Trophoblast cell (in vitro differentiated cells and primary cell): ENCODE results near the gene ARSG.

Experiments
- DNase-seq, 2 donors: peaks; one replicate each; pipeline ENCODE4 v3.0.0-alpha.2; 2016
- H2AFZ ChIP-seq: 2 replicates; pipeline ENCODE4 v1.6.1; 2013; ENCODE audit warnings: low read length, moderate library complexity, mild to moderate bottlenecking; ENCODE audit not compliant: insufficient read depth, poor library complexity
- H2AK5ac ChIP-seq: 2 replicates; pipeline ENCODE4 v1.6.1; 2013; ENCODE audit warnings: mild to moderate bottlenecking, low read length
- H2BK120ac ChIP-seq: 2 replicates; pipeline ENCODE4 v1.6.1; 2013; ENCODE audit warnings: low read length, mild to moderate bottlenecking, moderate library complexity; ENCODE audit not compliant: insufficient read depth, poor library complexity
- H2BK12ac ChIP-seq: 2 replicates; pipeline ENCODE4 v1.6.1; 2013; ENCODE audit warnings: mild to moderate bottlenecking, low read length, moderate library complexity
- H2BK5ac ChIP-seq: 2 replicates; pipeline ENCODE4 v1.6.1; 2013; ENCODE audit warnings: low read length, low read depth, moderate library complexity, mild to moderate bottlenecking; ENCODE audit not compliant: poor library complexity
- H3K14ac ChIP-seq: 2 replicates; pipeline ENCODE4 v1.6.1; 2013; ENCODE audit warnings: mild to moderate bottlenecking, low read length
- H3K18ac ChIP-seq: 2 replicates; pipeline ENCODE4 v1.6.1; 2013; ENCODE audit warnings: mild to moderate bottlenecking, low read length
- H3K23ac ChIP-seq: 2 replicates; pipeline ENCODE4 v1.6.1; 2013; ENCODE audit warnings: low read length
- H3K27ac ChIP-seq: 2 replicates; pipeline ENCODE4 v1.5.1; 2013; ENCODE audit warnings: low read depth, mild to moderate bottlenecking, inconsistent platforms, low read length, moderate library complexity
- H3K27me3 ChIP-seq: 2 replicates; pipeline ENCODE4 v1.6.1; 2013; ENCODE audit warnings: inconsistent platforms, mild to moderate bottlenecking, low read length, moderate library complexity; ENCODE audit not compliant: insufficient read depth
- H3K36me3 ChIP-seq, 2 experiments: 1 replicate in 1 of 2; 2 replicates in 1 of 2; pipeline ENCODE4 v1.6.1; 2013; ENCODE audit warnings: low read length in 2 of 2, mild to moderate bottlenecking in 2 of 2, moderate library complexity in 1 of 2; ENCODE audit not compliant: insufficient read depth in 2 of 2, control insufficient read depth in 1 of 2
- H3K4ac ChIP-seq: 2 replicates; pipeline ENCODE4 v1.6.1; 2013; ENCODE audit warnings: low read depth, mild to moderate bottlenecking, low read length, moderate library complexity
- H3K4me1 ChIP-seq, 2 experiments: 1 replicate in 1 of 2; 2 replicates in 1 of 2; pipeline ENCODE4 v1.6.1; 2013; ENCODE audit warnings: low read length in 2 of 2, mild to moderate bottlenecking in 2 of 2, moderate library complexity in 1 of 2; ENCODE audit not compliant: insufficient read depth in 2 of 2, control insufficient read depth in 1 of 2
- H3K4me2 ChIP-seq: 2 replicates; pipeline ENCODE4 v1.6.1; 2013; ENCODE audit warnings: inconsistent platforms, mild to moderate bottlenecking, low read length, moderate library complexity
- H3K4me3 ChIP-seq: 2 replicates; pipeline ENCODE4 v1.5.1; 2013; ENCODE audit warnings: mild to moderate bottlenecking, low read depth, low read length, inconsistent platforms
- H3K79me1 ChIP-seq: one replicate; pipeline ENCODE4 v1.6.1; 2013; ENCODE audit warnings: low read length
- H3K79me2 ChIP-seq: 2 replicates; pipeline ENCODE4 v1.6.1; 2013; ENCODE audit warnings: low read length, mild to moderate bottlenecking; ENCODE audit not compliant: control insufficient read depth, insufficient read depth, poor library complexity
- H3K9ac ChIP-seq: 2 replicates; pipeline ENCODE4 v1.6.1; 2013; ENCODE audit warnings: mild to moderate bottlenecking, low read length
- H3K9me3 ChIP-seq: 2 replicates; pipeline ENCODE4 v1.6.1; 2013; ENCODE audit warnings: low read depth, mild to moderate bottlenecking, control low read depth, inconsistent platforms, low read length; ENCODE audit not compliant: insufficient read depth
- H4K12ac ChIP-seq: 2 replicates; pipeline ENCODE4 v1.6.1; 2013; ENCODE audit warnings: low read depth, mild to moderate bottlenecking, low read length, moderate library complexity
- H4K8ac ChIP-seq: 2 replicates; pipeline ENCODE4 v1.6.1; 2013; ENCODE audit warnings: low read depth, mild to moderate bottlenecking, low read length, moderate library complexity
- H4K91ac ChIP-seq: one replicate; pipeline ENCODE4 v1.6.1; 2013; ENCODE audit warnings: low read depth, mild to moderate bottlenecking, low read length, moderate library complexity
- WGBS: extraction: QIAGEN DNeasy Blood & Tissue Kit; methylation state at CpG from one replicate; pipeline ENCODE4 v1.1.7; 2013; ENCODE audit warnings: missing lambda C conversion rate; ENCODE audit not compliant: insufficient read length, insufficient coverage; ENCODE audit errors: extremely low coverage; 5-methylcytosine and 5-hydroxymethylcytosine counted together

The ARSG gene

GRCh38 chr17:68359791-68360535 is 68.7 kb downstream of the ARSG start:
- no peak overlapping the region for H2AK5ac ChIP-seq
- H3K14ac ChIP-seq = no peak overlapping the region
- no peaks in the 10 kb centered on the region for H3K36me3 ChIP-seq
- no peaks in the 10 kb centered on the region for H3K79me2 ChIP-seq
- H2AFZ ChIP-seq = no peak overlapping the region
- no CpG with 5 or more reads among the region's 13 CpGs for WGBS
- no peak overlapping the region for H3K18ac ChIP-seq
- H3K23ac ChIP-seq = no peak overlapping the region
- no peak overlapping the region for H3K27ac ChIP-seq
- H3K4ac ChIP-seq = no peak overlapping the region
- no peaks in the 10 kb centered on the region for H3K4me1 ChIP-seq
- no peak for DNase-seq
- no peak overlapping the region for H4K12ac ChIP-seq
- no peak overlapping the region for H3K9ac ChIP-seq
- no peak overlapping the region for H2BK120ac ChIP-seq
- H3K4me3 ChIP-seq = no peak overlapping the region
- H3K27me3 ChIP-seq = no peaks in the 10 kb centered on the region
- H4K8ac ChIP-seq = no peak overlapping the region
- no peak overlapping the region for H2BK12ac ChIP-seq
- H2BK5ac ChIP-seq = no peak overlapping the region
- H4K91ac ChIP-seq = no peak overlapping the region
- peaks cover 1% of the 10 kb centered on the region for H3K9me3 ChIP-seq
- no peak overlapping the region for H3K4me2 ChIP-seq
- no peaks in the 10 kb centered on the region for H3K79me1 ChIP-seq

- no peak overlapping the region for H3K4me2 ChIP-seq
- H2AFZ ChIP-seq = no peak overlapping the region
- no peak overlapping the region for H4K91ac ChIP-seq
- no peak for DNase-seq
- H4K12ac ChIP-seq = no peak overlapping the region
- H3K9ac ChIP-seq = no peak overlapping the region
- WGBS = no CpG with 5 or more reads among the region's 2 CpGs
- peaks cover 3 to 4% of the 10 kb centered on the region in 2 experiments for H3K4me1 ChIP-seq
- H3K27me3 ChIP-seq = no peaks in the 10 kb centered on the region
- no peaks in the 10 kb centered on the region for H3K79me1 ChIP-seq
- H3K4me3 ChIP-seq = no peak overlapping the region
- H3K27ac ChIP-seq = no peak overlapping the region
- H3K4ac ChIP-seq = no peak overlapping the region
- no peak overlapping the region for H2AK5ac ChIP-seq
- H2BK12ac ChIP-seq = no peak overlapping the region
- H3K14ac ChIP-seq = no peak overlapping the region
- no peaks in the 10 kb centered on the region for H3K36me3 ChIP-seq
- no peak overlapping the region for H3K23ac ChIP-seq
- H4K8ac ChIP-seq = no peak overlapping the region
- no peak overlapping the region for H2BK5ac ChIP-seq
- no peaks in the 10 kb centered on the region for H3K9me3 ChIP-seq
- H3K18ac ChIP-seq = no peak overlapping the region
- H3K79me2 ChIP-seq = no peaks in the 10 kb centered on the region
- no peak overlapping the region for H2BK120ac ChIP-seq
Observed at GRCh38 chr17:68365469-68365868, 74.2 kb downstream of the ARSG start.

GRCh38 chr17:68368387-68368786 is 77.1 kb downstream of the ARSG start:
- DNase-seq = peak; percentile 96 to 97
- Histone ChIP-seq H4K91ac (no peak overlapping the region), H3K79me1 (no peaks in the 10 kb centered on the region), H3K27me3 (no peaks in the 10 kb centered on the region), H4K12ac (no peak overlapping the region), H2AFZ (no peak overlapping the region), H3K4me3 (no peak overlapping the region), H3K4ac (no peak overlapping the region), H2BK120ac (no peak overlapping the region), H3K9ac (no peak overlapping the region), H2BK12ac (no peak overlapping the region), H3K36me3 (no peaks in the 10 kb centered on the region), H4K8ac (no peak overlapping the region), H3K9me3 (no peaks in the 10 kb centered on the region), H3K18ac (no peak overlapping the region), H3K4me1 (peaks cover 3 to 4% of the 10 kb centered on the region in 2 experiments), H3K23ac (no peak overlapping the region), H3K14ac (no peak overlapping the region), H3K4me2 (no peak overlapping the region), H3K27ac (no peak overlapping the region), H2AK5ac (no peak overlapping the region), H3K79me2 (no peaks in the 10 kb centered on the region), H2BK5ac (no peak overlapping the region)
- no CpG with 5 or more reads among the region's 5 CpGs for WGBS

DNA sequence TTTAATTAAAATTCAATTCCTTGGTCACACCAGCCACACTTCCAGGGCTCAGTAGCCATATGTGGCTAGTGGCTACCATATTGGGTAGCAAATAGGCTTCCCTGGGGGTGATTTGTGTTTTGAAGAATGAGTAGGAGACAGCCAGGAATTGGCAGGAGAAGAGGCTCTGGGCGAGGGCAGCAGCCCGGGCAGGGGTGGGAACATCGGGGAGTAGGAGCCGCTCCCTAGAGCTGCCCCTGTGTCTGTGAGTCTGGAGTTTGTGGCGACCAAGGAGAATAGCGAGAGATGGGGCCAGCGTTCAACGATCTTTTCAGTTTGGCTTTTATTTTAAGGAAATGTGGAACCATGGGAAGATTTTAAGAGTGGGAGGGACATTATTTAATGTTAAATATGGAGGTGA is 84.3 kb downstream of the ARSG start:
- WGBS = no CpG with 5 or more reads among the region's 8 CpGs
- no peaks in the 10 kb centered on the region for H3K79me2 ChIP-seq
- no peak overlapping the region for H3K14ac ChIP-seq
- H4K91ac ChIP-seq = no peak overlapping the region
- H2BK12ac ChIP-seq = no peak overlapping the region
- H3K36me3 ChIP-seq = no peaks in the 10 kb centered on the region
- H2AK5ac ChIP-seq = no peak overlapping the region
- H4K12ac ChIP-seq = no peak overlapping the region
- H2BK5ac ChIP-seq = no peak overlapping the region
- peaks cover 11% of the 10 kb centered on the region for H3K79me1 ChIP-seq
- H2AFZ ChIP-seq = no peak overlapping the region
- H3K18ac ChIP-seq = no peak overlapping the region
- H3K27ac ChIP-seq = no peak overlapping the region
- no peak overlapping the region for H4K8ac ChIP-seq
- no peak overlapping the region for H3K9ac ChIP-seq
- peaks cover 19 to 22% of the 10 kb centered on the region in 2 experiments for H3K4me1 ChIP-seq
- no peak overlapping the region for H3K4me2 ChIP-seq
- no peak overlapping the region for H3K4me3 ChIP-seq
- H3K9me3 ChIP-seq = no peaks in the 10 kb centered on the region
- H2BK120ac ChIP-seq = no peak overlapping the region
- no peak overlapping the region for H3K23ac ChIP-seq
- H3K4ac ChIP-seq = no peak overlapping the region
- DNase-seq = no peak
- no peaks in the 10 kb centered on the region for H3K27me3 ChIP-seq
